ENCODE results near the gene SPINK8.

Gene SPINK8

DNA sequence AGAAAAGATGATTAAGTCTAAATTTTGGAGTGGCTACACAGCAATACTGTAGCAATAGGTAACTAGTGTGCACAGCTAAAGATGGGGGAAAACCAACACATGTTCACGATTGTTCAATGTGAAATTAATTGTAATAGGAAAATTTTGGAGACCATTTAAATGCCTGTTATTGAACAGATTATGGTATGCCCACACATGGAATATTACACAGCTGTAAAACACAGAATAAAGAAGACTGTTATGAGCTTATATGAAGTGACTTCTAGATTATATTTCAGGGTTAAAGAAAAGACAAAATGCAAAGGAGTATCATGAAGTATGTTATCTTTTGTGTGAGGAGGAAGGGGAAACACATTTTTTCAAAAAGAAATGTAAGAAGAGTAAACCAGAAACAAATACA lies 43.8 kb downstream of the SPINK8 start:
- H3K4me3 ChIP-seq (ENCODE audit: low read depth, low read length) = no peak overlapping the region
- no peak for TF ChIP-seq MYC (IDR thresholded peaks at IDR 0.05; ENCODE audit: low read depth, low read length)
- no peak for TF ChIP-seq CTCF (IDR thresholded peaks at IDR 0.05; ENCODE audit: low read depth, low read length)
- no peak for TF ChIP-seq POLR2A (IDR thresholded peaks at IDR 0.05; ENCODE audit: extremely low read depth, insufficient read length)
- no peak for TF ChIP-seq MAX (IDR thresholded peaks at IDR 0.05; ENCODE audit: low read depth, low read length)
- no peak for DNase-seq (ENCODE audit: low read depth)

- no peak for DNase-seq (ENCODE audit: low read depth)
- H3K4me3 ChIP-seq (ENCODE audit: low read depth, low read length) = no peak overlapping the region
- TF ChIP-seq MYC (IDR thresholded peaks at IDR 0.05; ENCODE audit: low read depth, low read length) (no peak), POLR2A (IDR thresholded peaks at IDR 0.05; ENCODE audit: extremely low read depth, insufficient read length) (no peak), CTCF (IDR thresholded peaks at IDR 0.05; ENCODE audit: low read depth, low read length) (no peak), MAX (IDR thresholded peaks at IDR 0.05; ENCODE audit: low read depth, low read length) (no peak)
Measured at GRCh38 chr3:48287034-48287433, 46.4 kb downstream of the SPINK8 start.

DNA sequence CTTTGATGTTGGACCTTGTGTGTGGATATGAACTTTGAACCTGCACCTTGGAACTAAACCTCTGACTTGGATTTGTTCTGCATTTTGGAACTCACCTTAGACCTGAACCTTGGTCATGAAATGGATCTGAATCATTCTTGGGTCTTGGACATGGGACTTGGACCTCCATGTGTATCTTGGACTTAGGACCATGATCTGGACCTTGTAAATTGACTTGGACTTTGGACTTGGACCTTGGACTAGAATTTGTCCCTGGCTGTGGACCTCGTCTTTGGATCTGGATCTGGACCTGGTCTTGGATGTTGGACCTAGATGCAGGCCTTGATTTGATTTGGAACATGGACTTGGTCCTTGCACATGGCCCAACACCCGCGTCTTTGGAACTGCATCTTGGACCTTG lies 47.2 kb downstream of the SPINK8 start:
- no peak overlapping the region for H3K4me3 ChIP-seq (ENCODE audit: low read depth, low read length)
- TF ChIP-seq MYC (IDR thresholded peaks at IDR 0.05; ENCODE audit: low read depth, low read length) (no peak), CTCF (IDR thresholded peaks at IDR 0.05; ENCODE audit: low read depth, low read length) (no peak), MAX (IDR thresholded peaks at IDR 0.05; ENCODE audit: low read depth, low read length) (no peak), POLR2A (IDR thresholded peaks at IDR 0.05; ENCODE audit: extremely low read depth, insufficient read length) (no peak)
- no peak for DNase-seq (ENCODE audit: low read depth)

DNA sequence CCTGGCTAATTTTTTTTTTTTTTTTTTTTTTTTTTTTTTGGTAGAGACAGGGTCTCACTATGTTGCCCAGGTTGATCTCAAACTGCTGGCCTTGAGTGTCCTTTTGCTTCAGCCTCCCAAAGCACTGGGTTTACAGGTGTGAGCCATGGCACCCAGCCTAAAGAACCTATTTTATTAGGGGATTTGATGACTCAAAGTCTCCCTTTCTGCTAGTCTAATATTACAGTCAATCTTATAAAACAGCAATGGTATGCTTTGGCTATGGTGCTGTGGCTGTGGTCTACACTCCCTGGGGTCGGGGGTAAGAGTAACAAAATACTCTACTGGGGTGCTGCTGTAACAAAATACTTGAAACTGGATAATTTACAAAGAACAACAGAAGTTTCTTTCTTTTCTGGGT lies 47.8 kb downstream of the SPINK8 start:
- TF ChIP-seq POLR2A (IDR thresholded peaks at IDR 0.05; ENCODE audit: extremely low read depth, insufficient read length) (no peak), CTCF (IDR thresholded peaks at IDR 0.05; ENCODE audit: low read depth, low read length) (no peak), MAX (IDR thresholded peaks at IDR 0.05; ENCODE audit: low read depth, low read length) (no peak), MYC (IDR thresholded peaks at IDR 0.05; ENCODE audit: low read depth, low read length) (no peak)
- DNase-seq (ENCODE audit: low read depth) = no peak
- no peak overlapping the region for H3K4me3 ChIP-seq (ENCODE audit: low read depth, low read length)

- TF ChIP-seq CTCF (IDR thresholded peaks at IDR 0.05; ENCODE audit: low read depth, low read length) (no peak), MAX (IDR thresholded peaks at IDR 0.05; ENCODE audit: low read depth, low read length) (no peak), MYC (IDR thresholded peaks at IDR 0.05; ENCODE audit: low read depth, low read length) (no peak), POLR2A (IDR thresholded peaks at IDR 0.05; ENCODE audit: extremely low read depth, insufficient read length) (no peak)
- H3K4me3 ChIP-seq (ENCODE audit: low read depth, low read length) = no peak overlapping the region
- DNase-seq (ENCODE audit: low read depth) = no peak
Measured at GRCh38 chr3:48285132-48285531, 48.3 kb downstream of the SPINK8 start.

GRCh38 chr3:48280881-48281280 lies 52.6 kb downstream of the SPINK8 start:
- no peak for DNase-seq (ENCODE audit: low read depth)
- no peak for TF ChIP-seq MYC (IDR thresholded peaks at IDR 0.05; ENCODE audit: low read depth, low read length)
- no peak for TF ChIP-seq CTCF (IDR thresholded peaks at IDR 0.05; ENCODE audit: low read depth, low read length)
- no peak for TF ChIP-seq POLR2A (IDR thresholded peaks at IDR 0.05; ENCODE audit: extremely low read depth, insufficient read length)
- TF ChIP-seq MAX (IDR thresholded peaks at IDR 0.05; ENCODE audit: low read depth, low read length) = no peak
- H3K4me3 ChIP-seq (ENCODE audit: low read depth, low read length) = no peak overlapping the region

All from NB4 (cell line).